Loucy (cell line): ENCODE results near the gene RALGDS.
A peak's percentile ranks its signal among the peaks of the same experiment; 100 is the strongest.

Experiments
- H2AFZ ChIP-seq: fragments of 200-600 bp; sonication (generic); 2 replicates; pipeline ENCODE4 v1.6.0; 2016; ENCODE audit warnings: antibody characterized with exemption, mild to moderate bottlenecking, low read length, moderate library complexity
- H3F3A ChIP-seq: fragments of 200-600 bp; 2 replicates; pipeline ENCODE4 v1.6.0; 2016; ENCODE audit warnings: antibody characterized with exemption, low read depth, mild to moderate bottlenecking
- H3K27me3 ChIP-seq: fragments of 200-600 bp; sonication (generic); 2 replicates; pipeline ENCODE4 v1.6.1; 2014; ENCODE audit warnings: low read length, mild to moderate bottlenecking; ENCODE audit not compliant: insufficient read depth, poor library complexity, severe bottlenecking
- H3K36me3 ChIP-seq: fragments of 200-600 bp; sonication (generic); 2 replicates; pipeline ENCODE4 v1.6.1; 2016; ENCODE audit warnings: low read length; ENCODE audit not compliant: insufficient read depth
- H3K4me1 ChIP-seq: fragments of 200-600 bp; sonication (generic); 2 replicates; pipeline ENCODE4 v1.5.1; 2014; ENCODE audit warnings: low read length, mild to moderate bottlenecking; ENCODE audit not compliant: insufficient read depth, poor library complexity, severe bottlenecking
- H3K4me2 ChIP-seq: fragments of 200-600 bp; sonication (generic); 2 replicates; pipeline ENCODE4 v1.6.0; 2014; ENCODE audit warnings: antibody characterized with exemption, low read length, low read depth, mild to moderate bottlenecking; ENCODE audit not compliant: poor library complexity, severe bottlenecking
- H3K4me3 ChIP-seq: fragments of 200-600 bp; sonication (generic); 2 replicates; pipeline ENCODE4 v1.5.1; 2014; ENCODE audit warnings: low read length, mild to moderate bottlenecking, mixed read lengths; ENCODE audit not compliant: poor library complexity, severe bottlenecking
- H3K79me2 ChIP-seq: fragments of 200-600 bp; sonication (generic); 2 replicates; pipeline ENCODE4 v1.6.1; 2014; ENCODE audit warnings: low read length; ENCODE audit not compliant: insufficient read depth
- H3K9ac ChIP-seq: fragments of 200-600 bp; sonication (generic); 2 replicates; pipeline ENCODE4 v1.6.0; 2014; ENCODE audit warnings: mild to moderate bottlenecking, low read depth, low read length, moderate library complexity; ENCODE audit not compliant: poor library complexity, severe bottlenecking
- H3K9me2 ChIP-seq: fragments of 200-600 bp; sonication (generic); replicated peaks from 2 replicates; pipeline ENCODE4 v1.6.1; 2016; ENCODE audit warnings: low read depth, low read length, mixed read lengths
- H3K9me3 ChIP-seq: fragments of 200-600 bp; sonication (generic); 2 replicates; pipeline ENCODE4 v1.6.1; 2014; ENCODE audit warnings: mild to moderate bottlenecking, antibody characterized with exemption, low read length, low read depth; ENCODE audit not compliant: insufficient read depth
- H4K20me1 ChIP-seq: fragments of 200-600 bp; sonication (generic); 2 replicates; pipeline ENCODE4 v1.6.0; 2014; ENCODE audit warnings: antibody characterized with exemption, low read length, mild to moderate bottlenecking; ENCODE audit not compliant: insufficient read depth, poor library complexity, severe bottlenecking
- EZH2phosphoT487 ChIP-seq: fragments of 200-600 bp; IDR thresholded peaks from 2 replicates; pipeline ENCODE4 v1.6.1; 2018; ENCODE audit warnings: antibody characterized with exemption, mild to moderate bottlenecking, moderate library complexity, borderline replicate concordance
- TF ChIP-seq, protein P1 (sequence below): fragments of 200-600 bp; sonication (generic); conservative IDR thresholded peaks from 2 replicates; pipeline ENCODE4 v1.5.1; 2014; ENCODE audit warnings: mild to moderate bottlenecking, antibody characterized with exemption, low read length

Gene RALGDS

DNA sequence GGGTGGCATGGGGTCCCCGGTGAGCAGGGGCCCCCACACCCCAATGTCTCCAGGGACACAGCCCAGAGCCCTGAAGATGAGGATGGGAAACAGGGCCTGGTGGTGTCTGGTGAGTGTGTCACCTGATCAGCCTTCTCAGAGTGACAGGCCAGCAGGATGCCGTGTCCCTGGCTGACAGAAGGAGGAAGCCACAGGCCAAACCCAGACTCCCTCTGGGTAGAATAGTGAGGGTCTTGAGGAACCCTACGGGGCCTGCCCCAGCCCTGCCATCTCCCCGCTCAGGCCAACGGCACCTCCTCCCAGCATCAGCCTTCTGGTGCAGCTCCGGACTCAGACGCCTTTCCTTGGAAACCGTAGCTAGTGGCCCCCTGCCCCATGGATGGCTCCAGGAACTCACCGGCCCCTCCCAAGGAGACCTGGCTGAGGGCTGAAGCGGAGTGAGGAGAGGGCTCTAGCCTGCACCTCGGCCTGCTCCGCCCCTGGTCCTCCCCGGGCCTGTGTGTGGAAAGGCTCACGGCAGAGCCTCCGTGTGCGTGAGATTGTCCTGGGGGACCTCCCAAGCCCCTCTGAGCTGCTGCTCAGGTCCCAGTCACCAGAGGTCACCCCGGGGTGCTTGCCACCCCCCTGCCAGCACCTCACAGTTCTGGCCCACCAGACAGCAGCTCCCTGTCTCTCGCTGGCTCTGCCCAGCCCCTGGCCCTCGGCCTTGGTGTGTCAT, 6.0 kb downstream of the RALGDS start:
- Histone ChIP-seq H3K27me3 (no peaks in the 10 kb centered on the region), H2AFZ (no peak overlapping the region), H3K36me3 (peaks cover 20% of the 10 kb centered on the region; the same call in 1 of the 2 replicates), H3K4me1 (peaks cover 42% of the 10 kb centered on the region), H3K9ac (peak overlapping the region; percentile 62), H3K9me2 (no peaks in the 10 kb centered on the region), H4K20me1 (peaks cover 81% of the 10 kb centered on the region), H3F3A (no peaks in the 10 kb centered on the region), H3K4me3 (no peak overlapping the region), H3K4me2 (peak overlapping the region; percentile 66), H3K79me2 (peaks cover 84% of the 10 kb centered on the region), H3K9me3 (no peaks in the 10 kb centered on the region)
- TF ChIP-seq EZH2phosphoT487, result no peak
- TF ChIP-seq, protein P1, sequence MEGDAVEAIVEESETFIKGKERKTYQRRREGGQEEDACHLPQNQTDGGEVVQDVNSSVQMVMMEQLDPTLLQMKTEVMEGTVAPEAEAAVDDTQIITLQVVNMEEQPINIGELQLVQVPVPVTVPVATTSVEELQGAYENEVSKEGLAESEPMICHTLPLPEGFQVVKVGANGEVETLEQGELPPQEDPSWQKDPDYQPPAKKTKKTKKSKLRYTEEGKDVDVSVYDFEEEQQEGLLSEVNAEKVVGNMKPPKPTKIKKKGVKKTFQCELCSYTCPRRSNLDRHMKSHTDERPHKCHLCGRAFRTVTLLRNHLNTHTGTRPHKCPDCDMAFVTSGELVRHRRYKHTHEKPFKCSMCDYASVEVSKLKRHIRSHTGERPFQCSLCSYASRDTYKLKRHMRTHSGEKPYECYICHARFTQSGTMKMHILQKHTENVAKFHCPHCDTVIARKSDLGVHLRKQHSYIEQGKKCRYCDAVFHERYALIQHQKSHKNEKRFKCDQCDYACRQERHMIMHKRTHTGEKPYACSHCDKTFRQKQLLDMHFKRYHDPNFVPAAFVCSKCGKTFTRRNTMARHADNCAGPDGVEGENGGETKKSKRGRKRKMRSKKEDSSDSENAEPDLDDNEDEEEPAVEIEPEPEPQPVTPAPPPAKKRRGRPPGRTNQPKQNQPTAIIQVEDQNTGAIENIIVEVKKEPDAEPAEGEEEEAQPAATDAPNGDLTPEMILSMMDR, result no peak

- Histone ChIP-seq H3K79me2 (peaks cover 75% of the 10 kb centered on the region), H3K4me3 (peak overlapping the region; percentile 31), H3K36me3 (peaks cover 28% of the 10 kb centered on the region; the same call in 1 of the 2 replicates), H3K9me2 (no peaks in the 10 kb centered on the region), H3K4me2 (peak overlapping the region; percentile 66), H3K4me1 (peaks cover 39% of the 10 kb centered on the region), H2AFZ (no peak overlapping the region), H4K20me1 (peaks cover 73% of the 10 kb centered on the region), H3F3A (no peaks in the 10 kb centered on the region), H3K9ac (peak overlapping the region; percentile 62), H3K9me3 (no peaks in the 10 kb centered on the region), H3K27me3 (no peaks in the 10 kb centered on the region)
- TF ChIP-seq, protein P1, result no peak
- TF ChIP-seq EZH2phosphoT487, result no peak
Observed at GRCh38 chr9:133113949-133114885, 6.8 kb downstream of the RALGDS start.

DNA sequence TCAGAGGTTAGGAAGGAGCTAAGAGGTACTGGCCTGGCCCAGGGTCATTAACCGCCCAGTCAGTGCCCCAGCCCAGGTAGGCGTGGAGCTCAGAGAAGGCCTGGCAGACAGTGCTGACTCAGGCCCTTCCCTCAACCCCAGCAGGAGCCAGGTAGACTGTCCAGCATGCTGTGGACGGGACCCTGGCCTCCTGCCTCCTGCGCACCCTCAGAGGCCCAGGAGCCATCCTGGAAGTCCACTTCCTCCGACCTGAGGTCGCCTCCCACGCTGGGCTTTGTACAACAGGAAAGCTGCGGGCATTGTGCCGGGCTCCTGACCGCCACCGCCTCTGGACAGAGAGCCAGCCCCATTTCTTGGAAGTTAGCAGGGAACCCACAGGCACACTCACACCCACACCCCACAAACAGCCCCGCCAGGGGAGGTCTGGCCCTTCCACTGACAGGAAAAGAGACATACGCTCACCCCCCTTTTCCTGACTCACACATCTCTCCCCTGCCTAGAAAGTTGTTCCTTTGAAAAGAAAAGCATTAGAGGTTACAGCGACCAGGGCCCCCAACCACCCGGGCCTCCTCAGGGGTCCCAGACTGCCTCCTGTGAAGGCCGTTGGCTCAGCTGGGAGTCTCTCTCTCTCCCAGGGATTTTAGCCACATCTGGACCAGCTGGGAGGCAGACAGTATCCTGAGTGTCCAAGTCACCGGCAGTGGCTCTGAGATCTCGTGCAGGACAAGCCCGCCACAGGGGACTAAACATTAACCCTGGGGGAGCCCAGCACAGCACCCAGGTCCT, 7.7 kb downstream of the RALGDS start:
- peaks cover 66% of the 10 kb centered on the region for H4K20me1 ChIP-seq
- H3K4me3 ChIP-seq, result peak overlapping the region; percentile 31
- no peaks in the 10 kb centered on the region for H3K9me2 ChIP-seq
- H3K27me3 ChIP-seq, result no peaks in the 10 kb centered on the region
- H3K4me2 ChIP-seq, result peak overlapping the region; percentile 66
- no peaks in the 10 kb centered on the region for H3F3A ChIP-seq
- peak overlapping the region; percentile 62 for H3K9ac ChIP-seq
- TF ChIP-seq, protein P1, result no peak
- no peak for TF ChIP-seq EZH2phosphoT487
- peaks cover 37% of the 10 kb centered on the region; the same call in 1 of the 2 replicates for H3K36me3 ChIP-seq
- H3K4me1 ChIP-seq, result peaks cover 39% of the 10 kb centered on the region
- peaks cover 67% of the 10 kb centered on the region for H3K79me2 ChIP-seq
- no peak overlapping the region for H2AFZ ChIP-seq
- no peaks in the 10 kb centered on the region for H3K9me3 ChIP-seq
